ENCODE data around the gene FTO.
A peak's percentile ranks its signal among the peaks of the same experiment; 100 is the strongest.

Gene FTO

GRCh38 chr16:54121539-54122295 lies 417.8 kb downstream of the FTO start:
- no peak for DNase-seq (ENCODE audit: low read depth in 2 of 2)

- DNase-seq (ENCODE audit: low read depth in 2 of 2): no peak
These were observed 419.8 kb downstream of the FTO start for GRCh38 chr16:54123766-54124165.

DNA sequence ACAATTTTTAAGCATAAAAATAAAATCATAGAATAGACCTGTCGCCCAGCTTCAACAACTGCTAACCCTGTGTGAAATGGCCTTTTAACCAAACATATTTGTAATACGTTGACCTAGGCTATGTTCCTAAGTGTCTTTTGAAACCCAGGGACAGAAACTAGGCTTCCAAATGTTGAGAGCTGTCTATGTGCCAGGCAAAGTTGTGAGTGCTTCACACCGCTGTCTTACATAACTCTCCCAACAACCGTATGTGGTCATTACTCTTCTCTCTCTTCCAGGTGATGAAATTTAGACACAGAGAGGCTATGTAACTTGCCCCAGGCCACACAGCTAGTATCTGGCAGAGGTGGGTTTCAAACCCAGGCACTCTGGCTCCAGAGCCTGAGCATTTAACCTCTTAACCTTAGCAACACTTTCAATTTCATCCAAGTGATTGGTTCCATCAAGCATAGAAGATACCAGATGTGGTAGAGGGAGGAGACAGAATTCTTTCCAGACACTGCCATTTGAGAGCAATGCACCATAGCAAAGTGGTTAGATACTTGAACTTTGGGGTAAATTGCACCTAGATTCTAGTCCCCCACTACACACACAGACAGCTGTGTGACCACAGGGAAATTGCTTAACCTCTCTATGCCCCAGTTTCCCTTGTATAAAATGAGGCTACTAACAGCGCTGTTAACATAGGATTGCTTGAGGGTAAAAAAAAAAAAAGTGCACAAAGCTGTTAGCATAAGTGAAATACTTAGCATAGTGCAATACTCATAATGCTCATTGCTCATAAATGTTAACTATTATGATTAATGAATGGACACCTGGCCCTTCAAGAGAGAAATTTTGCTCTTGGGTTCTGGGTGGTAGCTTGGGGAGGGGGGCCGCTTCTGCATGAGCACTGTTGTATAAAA lies 422.0 kb downstream of the FTO start:
- DNase-seq (ENCODE audit: low read depth in 2 of 2): no peak

DNA sequence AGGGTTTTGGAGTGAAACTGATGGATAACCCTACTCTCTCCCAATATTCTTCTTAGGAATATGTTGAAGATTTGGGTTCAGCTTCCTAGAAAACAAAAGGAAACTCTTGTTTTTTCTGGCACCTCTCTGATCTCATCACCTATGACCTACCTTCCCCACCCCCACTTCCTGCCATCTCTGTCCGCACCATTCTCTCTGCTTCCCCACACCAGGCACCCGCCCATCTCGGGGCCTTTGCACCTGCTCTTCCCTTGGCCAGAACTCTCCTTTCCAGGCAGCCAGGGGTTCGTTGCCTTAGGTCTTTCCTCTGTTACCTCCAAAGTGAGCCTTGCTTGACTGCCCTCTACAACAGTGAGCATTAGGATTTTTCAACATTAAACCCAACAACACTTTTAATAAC lies 423.0 kb downstream of the FTO start:
- no peak for DNase-seq (ENCODE audit: low read depth in 2 of 2)

- no peak for DNase-seq (ENCODE audit: low read depth in 2 of 2)
These were observed 424.8 kb downstream of the FTO start for GRCh38 chr16:54128629-54129234.

DNA sequence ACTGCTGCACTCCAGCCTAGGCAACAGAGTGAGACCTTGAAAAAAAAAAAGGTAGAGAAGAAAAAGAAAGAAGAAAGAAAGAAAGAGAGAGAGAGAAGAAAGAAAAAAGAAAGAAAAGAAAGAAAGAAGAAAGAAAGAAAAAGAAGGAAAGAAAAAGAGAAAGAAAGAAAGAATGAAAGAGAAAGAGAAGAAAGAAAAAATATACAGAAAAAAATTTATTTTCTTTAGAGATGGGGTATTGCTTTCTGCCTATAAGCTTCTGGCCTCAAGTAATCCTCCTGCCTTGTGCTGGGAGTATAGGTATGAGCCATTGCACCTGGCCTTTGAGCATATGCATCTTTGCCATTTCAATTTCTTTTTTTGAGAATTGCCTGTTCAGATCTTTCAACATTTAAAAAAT lies 425.9 kb downstream of the FTO start:
- no peak for DNase-seq (ENCODE audit: low read depth in 2 of 2)

DNA sequence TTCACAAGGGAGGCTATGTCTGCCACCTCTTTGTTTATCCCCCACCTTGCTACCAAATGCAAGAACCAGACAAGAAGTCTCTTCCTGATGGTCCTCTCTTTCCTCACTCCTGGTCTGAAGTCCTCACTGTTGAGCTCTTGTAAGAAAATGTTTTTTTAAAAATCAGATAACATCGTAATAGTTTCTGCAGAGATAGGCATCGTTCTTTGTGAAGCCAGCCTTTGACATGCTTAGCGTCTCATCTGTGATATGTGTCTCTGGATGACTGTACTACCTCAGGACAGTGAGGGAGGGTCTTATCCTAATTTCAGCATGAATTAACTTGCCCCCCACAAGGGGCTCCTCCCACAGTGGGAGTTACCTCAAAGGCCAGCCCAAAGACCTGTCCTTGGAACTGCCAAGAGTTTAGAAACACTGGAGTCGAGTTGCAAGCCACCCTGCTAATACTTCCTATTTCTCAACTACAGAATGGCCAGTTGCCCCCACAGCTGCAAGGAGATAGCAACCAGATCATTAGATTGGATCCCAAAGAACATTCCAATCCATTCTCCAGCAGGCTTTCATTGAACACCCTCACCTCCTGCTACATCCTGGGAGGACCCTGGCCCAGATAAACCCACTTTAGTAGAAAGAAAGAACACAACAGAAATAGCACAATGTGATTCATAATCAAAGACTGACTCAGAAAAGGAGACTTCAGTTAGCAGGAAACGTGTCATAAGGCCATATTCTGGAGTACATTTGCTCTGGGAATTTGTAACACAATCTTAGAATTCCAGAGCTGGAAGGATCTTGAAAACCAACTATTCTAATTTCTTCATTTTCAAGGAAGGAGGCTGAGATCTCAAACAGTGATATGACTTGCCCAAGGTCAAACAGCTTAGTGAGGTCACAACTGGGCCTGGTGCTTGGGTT lies 431.7 kb downstream of the FTO start:
- DNase-seq (ENCODE audit: low read depth in 2 of 2): peak; percentile 55 to 56

DNA sequence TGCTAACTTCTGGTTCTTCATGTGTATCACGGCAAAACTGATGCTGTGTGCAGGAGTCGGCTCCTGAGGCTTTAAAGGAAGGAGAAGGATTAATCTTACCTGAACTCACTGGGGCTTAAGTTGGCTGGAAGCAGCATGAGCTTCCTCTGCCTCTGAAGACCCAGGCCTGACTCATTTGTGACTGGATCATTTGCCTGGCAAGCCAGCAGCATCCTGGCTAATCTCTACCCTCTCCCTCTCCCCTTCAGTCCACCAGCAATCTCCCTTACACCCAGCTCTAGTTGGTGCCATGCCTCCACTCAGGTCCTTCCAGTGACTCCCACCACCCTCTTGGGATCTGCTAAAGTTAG lies 432.3 kb downstream of the FTO start:
- no peak for DNase-seq (ENCODE audit: low read depth in 2 of 2)

DNA sequence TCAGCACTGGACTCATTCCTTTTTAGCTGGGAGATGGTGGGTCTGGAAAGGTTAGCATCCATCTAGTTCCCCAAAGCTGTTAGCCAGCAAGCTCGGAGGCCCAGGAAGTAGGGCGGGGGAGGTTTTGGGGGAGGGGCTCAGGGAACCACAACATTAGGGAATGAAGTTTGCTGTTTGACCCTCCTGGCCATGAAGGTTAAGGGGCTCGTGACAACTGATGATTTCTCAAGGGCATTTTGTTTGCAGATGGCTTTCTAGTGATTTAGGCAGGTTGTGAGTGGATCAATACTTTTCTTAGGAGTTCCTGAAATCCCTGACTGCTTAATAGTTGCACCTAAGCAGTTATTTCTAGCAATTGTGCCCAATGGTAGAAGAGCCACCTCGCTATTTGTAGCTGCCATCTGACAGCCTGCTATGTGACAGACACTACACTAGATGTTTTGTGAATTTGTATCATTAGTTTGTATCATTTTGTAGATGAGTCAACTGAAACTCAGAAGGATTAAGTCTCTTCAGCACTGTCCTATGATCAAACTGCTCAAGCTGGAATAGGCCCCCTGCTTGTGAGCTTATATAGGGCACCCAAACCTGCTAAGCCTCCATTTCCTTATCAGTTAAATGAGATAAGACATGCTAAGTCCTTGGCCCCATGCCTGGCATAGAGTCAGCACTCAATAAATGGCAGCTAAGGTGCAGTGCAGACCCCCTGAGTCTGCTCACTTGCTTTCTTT lies 436.3 kb downstream of the FTO start:
- DNase-seq (ENCODE audit: low read depth in 2 of 2): no peak

DNA sequence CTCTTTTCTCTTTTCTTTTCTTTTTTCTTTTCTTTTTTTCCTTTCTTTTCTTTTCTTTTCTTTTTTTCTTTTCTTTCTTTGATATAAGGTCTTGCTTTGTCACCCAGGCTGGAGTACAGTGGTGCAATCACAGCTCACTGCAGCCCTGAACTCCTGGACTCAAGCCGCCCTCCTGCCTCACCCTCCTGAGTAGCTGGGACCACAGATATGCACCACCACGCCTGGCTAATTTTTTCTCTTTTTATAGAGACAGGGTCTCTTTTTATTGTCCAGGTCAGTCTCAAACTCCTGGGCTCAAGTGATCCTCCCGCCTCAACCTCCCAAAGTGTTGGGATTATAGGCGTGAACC lies 436.8 kb downstream of the FTO start:
- no peak for DNase-seq (ENCODE audit: low read depth in 2 of 2)

DNA sequence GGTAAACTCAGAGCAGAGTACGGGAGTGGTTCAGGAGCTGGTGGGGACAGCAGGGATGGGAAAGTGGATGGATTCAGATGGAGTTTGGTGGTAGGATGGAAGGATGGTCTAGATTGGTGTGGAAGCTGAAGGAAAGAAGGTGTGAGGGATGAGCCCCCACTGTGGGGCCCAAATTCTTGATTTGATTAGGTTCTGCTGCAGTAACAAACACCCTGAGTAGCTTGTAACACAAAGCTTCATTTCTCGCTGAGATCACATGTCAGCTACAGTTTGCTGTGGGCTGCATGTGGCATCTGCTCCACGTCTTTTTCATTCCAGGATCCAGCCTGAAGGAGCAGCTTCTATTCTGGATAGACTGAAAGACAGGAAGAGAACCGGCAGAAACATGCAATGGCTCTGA lies 438.8 kb downstream of the FTO start:
- no peak for DNase-seq (ENCODE audit: low read depth in 2 of 2)

GRCh38 chr16:54143410-54143809 lies 439.5 kb downstream of the FTO start:
- DNase-seq (ENCODE audit: low read depth in 2 of 2): no peak

GRCh38 chr16:54143934-54144571 lies 440.1 kb downstream of the FTO start:
- DNase-seq (ENCODE audit: low read depth in 2 of 2): no peak

GRCh38 chr16:54144572-54144947 lies 440.6 kb downstream of the FTO start:
- no peak for DNase-seq (ENCODE audit: low read depth in 2 of 2)

- no peak for DNase-seq (ENCODE audit: low read depth in 2 of 2)
These were observed 441.9 kb downstream of the FTO start for GRCh38 chr16:54145881-54146280.

DNA sequence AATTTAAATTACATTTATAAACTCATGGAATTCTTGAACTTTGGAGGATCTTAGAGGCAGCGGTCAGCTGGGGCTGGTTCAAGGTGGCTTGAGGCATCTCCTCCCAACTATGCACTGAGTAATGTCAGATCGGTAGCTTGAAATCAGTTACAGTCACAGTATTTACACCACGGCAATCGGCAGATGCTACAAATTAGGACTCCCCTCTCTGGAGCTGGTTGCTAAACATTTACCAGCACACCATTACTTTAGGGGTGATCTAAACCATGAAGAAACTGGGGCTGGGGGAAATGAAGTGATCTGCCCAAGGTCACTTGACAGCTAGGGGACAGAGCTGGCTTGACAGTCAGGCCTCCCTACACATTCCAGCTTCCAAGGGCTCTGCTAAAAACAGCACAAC lies 445.0 kb downstream of the FTO start:
- no peak for DNase-seq (ENCODE audit: low read depth in 2 of 2)

DNA sequence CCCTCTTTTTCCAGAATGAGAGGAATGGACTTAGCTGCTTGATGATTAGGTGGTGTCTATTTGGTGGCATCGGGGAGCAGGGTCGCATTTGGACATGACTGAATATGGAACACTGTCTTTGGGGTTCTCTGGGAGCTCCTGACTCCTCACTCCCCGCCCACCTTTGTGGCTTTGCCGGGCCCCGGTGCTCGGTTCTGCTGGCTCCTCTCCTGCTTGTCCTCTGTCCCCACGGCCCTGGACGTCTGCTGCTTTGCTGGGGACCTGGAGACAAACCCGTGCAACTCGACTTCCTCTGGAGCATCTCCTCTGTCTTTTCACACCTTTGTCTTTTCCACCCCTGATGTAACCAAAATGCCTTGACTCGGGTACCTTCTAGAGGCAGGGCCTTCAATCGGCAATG lies 446.9 kb downstream of the FTO start:
- no peak for DNase-seq (ENCODE audit: low read depth in 2 of 2)

DNA sequence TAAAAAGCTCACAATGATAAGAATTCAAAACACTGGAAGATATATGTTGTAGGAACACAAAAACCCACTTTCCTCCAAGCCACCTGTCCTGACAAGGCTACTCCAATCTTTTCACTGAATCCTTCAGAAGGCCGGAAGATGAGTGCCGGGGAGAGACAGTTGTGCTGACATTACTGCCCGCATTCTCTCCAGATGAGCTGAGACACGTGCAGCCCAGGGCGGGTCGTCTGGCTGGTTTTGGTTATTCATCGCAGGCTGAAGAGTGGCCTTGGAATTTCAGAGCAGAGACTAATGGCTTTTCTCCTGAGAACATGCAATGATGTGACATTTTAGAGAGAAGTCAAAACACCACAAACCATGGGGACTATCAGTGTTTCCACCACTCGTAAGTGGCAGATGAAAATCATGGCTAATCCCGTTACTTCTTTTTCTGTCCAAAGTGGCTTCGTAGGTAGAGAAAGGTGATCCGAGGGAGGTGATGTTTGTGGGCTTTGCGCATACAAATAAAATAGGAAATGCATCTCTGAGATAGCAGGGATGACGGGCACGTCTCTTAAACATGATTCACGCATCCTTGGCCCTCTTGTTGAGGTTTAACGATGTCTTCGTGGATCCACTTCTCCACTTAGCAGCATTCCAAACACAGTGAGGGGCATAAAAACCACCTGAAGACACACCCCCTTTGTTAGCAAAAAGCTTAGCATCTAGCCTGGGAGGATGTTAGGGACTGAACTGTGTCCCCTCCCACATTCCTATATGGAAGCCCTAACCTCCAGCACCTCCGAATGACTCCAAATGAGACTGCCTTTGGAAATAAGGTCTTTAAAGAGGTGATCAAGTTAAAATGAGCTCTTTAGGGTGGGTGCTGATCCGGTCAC lies 448.6 kb downstream of the FTO start:
- no peak for DNase-seq (ENCODE audit: low read depth in 2 of 2)

DNA sequence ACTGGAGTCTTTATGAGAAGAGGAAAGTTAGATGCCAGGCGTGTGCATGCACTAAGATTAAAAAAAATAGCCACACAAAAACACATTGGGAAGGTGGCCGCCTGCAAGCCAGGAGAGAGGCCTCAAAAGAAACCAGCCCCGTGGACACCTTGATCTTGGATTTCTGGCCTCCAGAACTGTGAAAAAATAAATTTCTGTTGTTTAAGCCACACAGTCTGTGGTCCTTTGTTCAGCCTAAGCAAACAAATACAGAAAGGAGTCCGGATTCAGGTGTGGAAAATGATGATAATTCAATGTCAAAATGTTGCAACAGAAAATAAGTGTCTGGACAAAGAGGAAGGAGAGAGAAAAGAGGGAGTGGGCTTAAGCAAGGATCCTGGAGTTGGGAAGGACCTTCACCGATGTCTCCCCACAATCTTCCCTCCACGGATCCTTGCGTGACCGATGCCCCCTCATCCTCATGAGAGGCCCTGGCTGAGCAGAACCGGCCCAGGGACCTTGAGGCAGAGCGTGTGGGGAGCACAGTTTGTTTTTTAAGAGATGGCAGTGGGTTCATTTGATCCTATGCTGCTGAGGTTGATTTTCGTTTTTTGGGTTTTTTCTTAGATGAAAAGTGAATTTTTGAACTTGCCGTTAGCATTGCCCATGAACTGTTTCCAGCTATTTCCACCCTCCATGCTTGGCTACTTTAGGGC lies 449.4 kb downstream of the FTO start:
- no peak for DNase-seq (ENCODE audit: low read depth in 2 of 2)

Measured in fibroblast of skin of left quadriceps (primary cell).